Gastrocnemius medialis (tissue), 4 donors: ENCODE results near the gene MEGF10.

Experiments
- CTCF ChIP-seq, 5 experiments: fragments of 450-650 bp in 3 of 5; fragments of 200-600 bp in 2 of 5; sonication (generic) in 2 of 5; IDR thresholded peaks in 4 of 5; conservative IDR thresholded peaks in 1 of 5; 1 replicate in 4 of 5; 2 replicates in 1 of 5; pipeline ENCODE4 v1.5.1; 2016 to 2019; ENCODE audit warnings: antibody characterized with exemption in 5 of 5, mild to moderate bottlenecking in 3 of 5, moderate library complexity in 3 of 5
- POLR2A ChIP-seq, 2 donors: fragments of 450-650 bp; IDR thresholded peaks; one replicate each; pipeline ENCODE4 v1.6.1; 2017; ENCODE audit warnings: antibody characterized with exemption in 2 of 2, mild to moderate bottlenecking in 2 of 2, moderate library complexity in 2 of 2

GRCh38 chr5:127298036-127298429 lies 7.4 kb downstream of the MEGF10 start:
- TF ChIP-seq CTCF (IDR thresholded peaks at IDR 0.05 in 4 of 5, conservative IDR thresholded peaks at IDR 0.05 in 1 of 5) (no peak), POLR2A (IDR thresholded peaks at IDR 0.05) (no peak)
